HCT116 (cell line): ENCODE results near the gene CSTPP1. TPM values are rescaled to one million over a fixed set of nuclear protein-coding genes. Genes with fewer than 3 reads are reported as not detected.

ENCODE experiments used
- ATAC-seq: fragments of 200-7000 bp; cut with Tn5 transposase; 2 replicates; pipeline ENCODE4 v1.9.1; 2020; ENCODE audit warnings: mild to moderate bottlenecking, moderate library complexity
- BruUV-seq: library from RNA; stranded (reverse); fragments of 400-500 nt; replicated peaks from 2 replicates; lab custom pipeline; 2021; lab: Mats Ljungman, UMichigan
- CTCF ChIA-PET: fragments of 300-600 bp; sonication (Branson Sonifier 250); formaldehyde crosslinking; loops from one replicate; lab custom pipeline; 2021; ENCODE audit warnings: antibody characterized with exemption; lab: Charles Lee
- POLR2A ChIA-PET: fragments of 300-600, 350-600 bp; sonication (Branson Sonifier 250); formaldehyde crosslinking; loops from one replicate; lab custom pipeline; 2021; ENCODE audit warnings: antibody characterized with exemption; lab: Charles Lee
- RAD21 ChIA-PET, 2 experiments: fragments of 300-600 bp; sonication (Branson Sonifier 250); formaldehyde crosslinking; loops; one replicate each; lab custom pipeline; 2023; ENCODE audit warnings: low total read pairs in 2 of 2; ENCODE audit not compliant: uncharacterized antibody in 2 of 2, unreplicated experiment in 2 of 2, low non-redundant PET in 1 of 2; lab: Charles Lee
- DNase-seq: peaks from one replicate; pipeline ENCODE4 v3.0.0-alpha.2; 2010; ENCODE audit warnings: low read depth, low spot score
- H2AFZ ChIP-seq: fragments of 200-600 bp; shearing (Covaris generic), sonication (generic); 2 replicates; pipeline ENCODE4 v1.6.1; 2017; ENCODE audit warnings: low read depth, mixed run types, mixed read lengths, antibody characterized with exemption, low read length; ENCODE audit not compliant: poor library complexity, severe bottlenecking
- H3K27ac ChIP-seq: 2 replicates; pipeline ENCODE4 v1.5.1; 2012; ENCODE audit warnings: low read depth, low read length
- H3K27me3 ChIP-seq: fragments of 200-600 bp; sonication (generic); 2 replicates; pipeline ENCODE4 v1.6.1; 2016; ENCODE audit warnings: mixed run types, low read length, mixed read lengths; ENCODE audit not compliant: insufficient read depth
- H3K36me3 ChIP-seq, 2 experiments: fragments of 200-500 bp in 1 of 2; fragments of 200-600 bp in 1 of 2; sonication (Bioruptor generic) in 1 of 2; sonication (generic) in 1 of 2; 2 replicates each; pipeline versions ENCODE4 v1.5.1 to v1.6.1; 2014 to 2016; ENCODE audit warnings: low read length in 2 of 2, inconsistent platforms in 1 of 2, mixed read lengths in 1 of 2, mixed run types in 1 of 2; ENCODE audit not compliant: insufficient read depth in 2 of 2, control insufficient read depth in 1 of 2
- H3K4me1 ChIP-seq, 2 experiments: fragments of 200-600 bp in 1 of 2; sonication (generic) in 1 of 2; 2 replicates each; pipeline versions ENCODE4 v1.5.1 to v1.6.1; 2012 to 2017; ENCODE audit warnings: low read length in 2 of 2, inconsistent platforms in 1 of 2, mild to moderate bottlenecking in 1 of 2, mixed read lengths in 1 of 2, mixed run types in 1 of 2, moderate library complexity in 1 of 2; ENCODE audit not compliant: insufficient read depth in 2 of 2, control insufficient read depth in 1 of 2
- H3K4me2 ChIP-seq: fragments of 200-600 bp; sonication (generic); 2 replicates; pipeline ENCODE4 v1.6.1; 2017; ENCODE audit warnings: mixed run types, low read length, mixed read lengths
- H3K4me3 ChIP-seq, 2 experiments: fragments of 200-600 bp in 1 of 2; sonication (generic) in 1 of 2; replicated peaks in 1 of 2; 2 replicates each; pipeline ENCODE4 v1.5.1; 2011 to 2016; ENCODE audit warnings: low read length in 2 of 2, control low read depth in 1 of 2, low read depth in 1 of 2, mild to moderate bottlenecking in 1 of 2, mixed read lengths in 1 of 2, mixed run types in 1 of 2
- H3K79me2 ChIP-seq: fragments of 200-600 bp; sonication (generic); 2 replicates; pipeline ENCODE4 v1.6.1; 2017; ENCODE audit warnings: mild to moderate bottlenecking, mixed run types, low read length, moderate library complexity, mixed read lengths; ENCODE audit not compliant: insufficient read depth
- H3K9ac ChIP-seq: fragments of 200-600 bp; sonication (generic); 2 replicates; pipeline ENCODE4 v1.6.1; 2016; ENCODE audit warnings: low read length, mixed read lengths
- H3K9me2 ChIP-seq: fragments of 200-600 bp; sonication (generic), shearing (Covaris generic); 2 replicates; pipeline ENCODE4 v1.6.1; 2017; ENCODE audit warnings: mixed run types, mild to moderate bottlenecking, moderate library complexity; ENCODE audit not compliant: insufficient read depth
- H3K9me3 ChIP-seq, 2 experiments: fragments of 200-500 bp in 1 of 2; fragments of 200-600 bp in 1 of 2; sonication (Bioruptor generic) in 1 of 2; sonication (generic) in 1 of 2; 2 replicates each; pipeline ENCODE4 v1.6.1; 2014 to 2017; ENCODE audit warnings: low read length in 2 of 2, mixed read lengths in 2 of 2, inconsistent platforms in 1 of 2, low read depth in 1 of 2, mild to moderate bottlenecking in 1 of 2, mixed run types in 1 of 2, moderate library complexity in 1 of 2; ENCODE audit not compliant: control insufficient read depth in 1 of 2, insufficient read depth in 1 of 2
- H4K20me1 ChIP-seq: fragments of 200-600 bp; sonication (generic), shearing (Covaris generic); 2 replicates; pipeline ENCODE4 v1.6.1; 2017; ENCODE audit warnings: mixed run types, mild to moderate bottlenecking, moderate library complexity; ENCODE audit not compliant: insufficient read depth
- ATF3 ChIP-seq: IDR thresholded peaks from 2 replicates; pipeline ENCODE4 v1.6.1; 2012
- CBX3 ChIP-seq: IDR thresholded peaks from 2 replicates; pipeline ENCODE4 v1.6.1; 2012; ENCODE audit warnings: low read depth
- CTCF ChIP-seq, 3 experiments: fragments of 200-600 bp in 1 of 3; sonication (generic) in 1 of 3; IDR thresholded peaks in 2 of 3; conservative IDR thresholded peaks in 1 of 3; 2 replicates each; pipeline ENCODE4 v1.5.1; 2012 to 2017; ENCODE audit warnings: low read depth in 2 of 3, low read length in 2 of 3, antibody characterized with exemption in 1 of 3, borderline replicate concordance in 1 of 3, control low read depth in 1 of 3, mild to moderate bottlenecking in 1 of 3, mixed read lengths in 1 of 3, mixed run types in 1 of 3, moderate library complexity in 1 of 3; ENCODE audit not compliant: insufficient read depth in 1 of 3
- EZH2 ChIP-seq: fragments of 200-600 bp; sonication (generic); IDR thresholded peaks from 2 replicates; pipeline ENCODE4 v1.6.1; 2017; ENCODE audit warnings: antibody characterized with exemption, mixed run types
- JUND ChIP-seq: IDR thresholded peaks from 2 replicates; pipeline ENCODE4 v1.6.1; 2012
- MAX ChIP-seq: IDR thresholded peaks from 2 replicates; pipeline ENCODE4 v1.6.1; 2012
- RAD21 ChIP-seq: IDR thresholded peaks from 2 replicates; pipeline ENCODE4 v1.6.1; 2012; ENCODE audit warnings: low read depth, mild to moderate bottlenecking
- REST ChIP-seq: IDR thresholded peaks from 2 replicates; pipeline ENCODE4 v1.6.1; 2012; ENCODE audit warnings: low read depth
- SP1 ChIP-seq: IDR thresholded peaks from 2 replicates; pipeline ENCODE4 v1.6.1; 2012; ENCODE audit warnings: low read depth
- ZNF274 ChIP-seq: fragments of 200-500 bp; sonication (Bioruptor generic); IDR thresholded peaks from 2 replicates; pipeline ENCODE4 v1.6.1; 2014; ENCODE audit warnings: mild to moderate bottlenecking, low read depth, low read length, inconsistent platforms
- intact Hi-C: fragments of 100-400 bp; cut with micrococcal nuclease; formaldehyde crosslinking; loops from 2 replicates; pipeline ENCODE4 v1.10.0; 2022
- total RNA-seq: library from RNA; stranded (reverse); gene quantifications from one replicate; pipeline ENCODE4 v1.2.1, GENCODE V29; 2021; ENCODE audit not compliant: unreplicated experiment

The CSTPP1 gene
- total RNA-seq, 1 experiment from 2014 or later, result 24.7 TPM

- no peak overlapping the region for H3K9ac ChIP-seq
- H2AFZ ChIP-seq, result no peak overlapping the region
- no peaks in the 10 kb centered on the region for H3K9me3 ChIP-seq
- no peaks in the 10 kb centered on the region for H3K9me2 ChIP-seq
- no TSS peak for BruUV-seq
- H3K4me1 ChIP-seq, result peaks cover 4 to 6% of the 10 kb centered on the region in 2 experiments; a peak in 3 of 4 replicates
- no peaks in the 10 kb centered on the region for H4K20me1 ChIP-seq
- no peak overlapping the region for H3K4me2 ChIP-seq
- H3K4me3 ChIP-seq, result no peak overlapping the region
- ChIA-PET POLR2A (no interaction called here), RAD21 (no interaction called here), CTCF (no interaction called here)
- ATAC-seq (no peak), DNase-seq (no peak)
- no peaks in the 10 kb centered on the region for H3K36me3 ChIP-seq
- no peak overlapping the region for H3K27ac ChIP-seq
- H3K79me2 ChIP-seq, result no peaks in the 10 kb centered on the region
- TF ChIP-seq CBX3, result no peak
- intact Hi-C loops, result no loop called here
- no peaks in the 10 kb centered on the region for H3K27me3 ChIP-seq
These were observed 135.3 kb downstream of the CSTPP1 start for GRCh38 chr11:47071791-47072261.

GRCh38 chr11:47078751-47079521 is 142.4 kb downstream of the CSTPP1 start:
- H3K9me3 ChIP-seq, result no peaks in the 10 kb centered on the region
- ChIA-PET RAD21 (no interaction called here), CTCF (no interaction called here), POLR2A (no interaction called here)
- no peaks in the 10 kb centered on the region for H3K36me3 ChIP-seq
- no TSS peak for BruUV-seq
- no peaks in the 10 kb centered on the region for H3K4me1 ChIP-seq
- H2AFZ ChIP-seq, result no peak overlapping the region
- H3K9me2 ChIP-seq, result no peaks in the 10 kb centered on the region
- no peak overlapping the region for H3K27ac ChIP-seq
- no peak for TF ChIP-seq ATF3
- no peak for TF ChIP-seq MAX
- TF ChIP-seq REST, result no peak
- TF ChIP-seq CTCF (IDR thresholded peaks at IDR 0.05 in 2 of 3, conservative IDR thresholded peaks at IDR 0.05 in 1 of 3; ENCODE audit: borderline replicate concordance in 1 of 3, insufficient read depth in 1 of 3, low read depth in 2 of 3, low read length in 2 of 3), result no peak
- TF ChIP-seq RAD21, result no peak
- TF ChIP-seq SP1, result no peak
- no peak for TF ChIP-seq ZNF274
- TF ChIP-seq EZH2, result no peak
- no peak for TF ChIP-seq JUND
- no peaks in the 10 kb centered on the region for H3K79me2 ChIP-seq
- DNase-seq, result no peak
- no peaks in the 10 kb centered on the region for H3K27me3 ChIP-seq
- no peak overlapping the region for H3K4me3 ChIP-seq
- intact Hi-C loops, result no loop called here
- H3K9ac ChIP-seq, result no peak overlapping the region
- H4K20me1 ChIP-seq, result no peaks in the 10 kb centered on the region
- no peak overlapping the region for H3K4me2 ChIP-seq
- ATAC-seq, result no peak
